GM19372 (cell line): Measurements from ENCODE around the gene ANO2.
"Not testable (repeated sequence)": the region's sequence is repeated elsewhere in the genome, so short reads cannot be mapped to it uniquely, and the experiment has no call there.

ENCODE experiments used
- ATAC-seq: cut with Tn5 transposase; IDR thresholded peaks from one replicate; pipeline ENCODE4 v1.9.1; 2021; ENCODE audit warnings: mild to moderate bottlenecking, low read depth, moderate library complexity; ENCODE audit not compliant: unreplicated experiment

ANO2 gene

GRCh38 chr12:5898874-5899273 lies 46.2 kb downstream of the ANO2 start:
- no peak for ATAC-seq

- no peak for ATAC-seq
Observed at GRCh38 chr12:5889381-5890047, 55.5 kb downstream of the ANO2 start.

GRCh38 chr12:5888816-5889315 lies 56.2 kb downstream of the ANO2 start:
- ATAC-seq: no peak

GRCh38 chr12:5887819-5888218 lies 57.2 kb downstream of the ANO2 start:
- ATAC-seq: not testable (repeated sequence)

- no peak for ATAC-seq
Observed at GRCh38 chr12:5884866-5885265, 60.2 kb downstream of the ANO2 start.

DNA sequence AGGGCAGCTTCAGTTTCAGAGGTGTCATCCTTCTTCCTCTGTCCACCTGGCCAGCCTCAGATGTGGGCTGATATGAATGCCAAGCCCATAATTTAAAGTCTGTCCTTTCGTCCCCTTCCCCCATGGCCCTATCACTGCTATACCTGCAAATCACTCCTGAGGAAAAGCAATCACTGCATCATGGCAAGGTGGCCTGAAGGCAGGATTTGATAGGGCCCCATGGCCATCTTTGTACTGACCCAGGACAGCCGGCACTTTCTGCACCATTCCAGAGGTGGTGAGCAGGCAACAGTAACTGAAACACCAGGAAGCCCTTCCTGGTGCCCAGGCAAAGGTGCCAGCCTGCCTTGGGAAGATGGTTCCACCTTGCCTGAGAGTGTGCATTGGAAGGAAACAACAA lies 60.8 kb downstream of the ANO2 start:
- ATAC-seq: no peak

- ATAC-seq: no peak
Observed at GRCh38 chr12:5882511-5883190, 62.4 kb downstream of the ANO2 start.

GRCh38 chr12:5881666-5882065 lies 63.4 kb downstream of the ANO2 start:
- no peak for ATAC-seq

- no peak for ATAC-seq
Observed at GRCh38 chr12:5881101-5881606, 63.9 kb downstream of the ANO2 start.

DNA sequence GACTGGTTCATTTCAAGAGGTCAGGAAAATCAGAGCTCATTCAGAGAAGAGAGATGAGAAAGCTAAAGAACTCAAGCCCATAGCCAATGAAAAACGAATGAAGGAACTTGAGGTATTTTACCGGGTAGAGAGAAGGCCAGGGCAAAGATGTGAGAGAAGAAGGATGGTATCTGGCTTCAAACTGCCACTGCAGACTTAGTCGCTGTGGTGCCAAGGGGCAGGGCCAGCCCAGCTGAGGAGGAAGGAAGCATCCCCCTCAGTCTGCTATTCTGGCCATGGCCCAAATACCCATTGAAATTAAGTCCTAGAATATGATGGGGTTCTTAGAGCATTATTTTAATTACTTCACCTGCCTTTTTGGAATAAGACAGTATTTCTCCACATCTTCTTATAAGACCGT lies 69.2 kb downstream of the ANO2 start:
- ATAC-seq: no peak

DNA sequence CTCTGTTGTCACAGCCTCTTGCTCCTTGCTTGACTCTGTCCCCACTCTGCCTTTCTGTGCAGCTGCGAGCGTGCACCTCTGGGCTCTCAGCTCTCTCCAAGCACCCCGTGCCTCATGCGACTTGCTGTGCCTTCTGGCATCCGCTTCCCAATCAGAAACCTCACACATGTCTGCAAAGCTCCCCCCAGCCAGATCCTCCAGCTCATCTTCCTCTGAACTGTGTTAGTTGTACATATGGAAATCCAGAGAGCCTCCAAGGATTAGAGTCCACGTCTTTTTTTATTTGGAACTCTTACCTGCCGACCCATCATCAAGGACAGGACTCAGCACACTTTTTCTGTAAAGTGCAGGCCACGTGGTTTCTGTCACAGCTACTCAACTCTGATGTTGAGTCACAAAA lies 70.5 kb downstream of the ANO2 start:
- ATAC-seq: no peak

DNA sequence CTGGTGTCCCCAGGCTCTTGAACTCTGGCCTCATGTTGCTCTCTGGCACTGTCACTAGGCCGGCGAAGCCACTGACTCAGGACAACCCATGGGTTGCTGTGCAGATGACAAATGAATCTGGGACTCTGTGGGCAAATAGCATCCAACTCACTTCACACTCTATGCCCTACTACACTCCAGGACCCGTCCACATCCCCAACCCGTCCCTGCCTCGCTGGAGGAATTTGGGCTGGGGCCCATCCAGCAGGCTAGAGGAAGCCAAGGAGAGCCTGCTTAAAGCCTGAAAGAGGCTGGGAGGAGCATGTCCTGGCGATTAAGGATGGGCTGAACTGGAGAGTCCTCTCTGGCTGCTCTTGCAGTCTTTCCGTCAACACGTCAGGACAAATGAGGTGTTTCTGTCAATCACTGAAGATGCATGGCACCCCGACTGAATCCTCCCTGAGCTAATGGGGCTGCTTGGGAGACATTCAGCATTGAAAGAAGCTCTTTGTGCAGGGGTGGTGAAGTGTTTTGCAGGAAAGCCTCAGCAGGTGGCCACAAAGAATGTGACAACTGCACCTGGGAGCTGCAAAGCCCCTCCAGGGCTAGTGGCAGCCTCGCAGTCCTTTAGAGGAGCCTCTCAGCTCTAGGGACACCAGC lies 71.7 kb downstream of the ANO2 start:
- ATAC-seq: no peak

DNA sequence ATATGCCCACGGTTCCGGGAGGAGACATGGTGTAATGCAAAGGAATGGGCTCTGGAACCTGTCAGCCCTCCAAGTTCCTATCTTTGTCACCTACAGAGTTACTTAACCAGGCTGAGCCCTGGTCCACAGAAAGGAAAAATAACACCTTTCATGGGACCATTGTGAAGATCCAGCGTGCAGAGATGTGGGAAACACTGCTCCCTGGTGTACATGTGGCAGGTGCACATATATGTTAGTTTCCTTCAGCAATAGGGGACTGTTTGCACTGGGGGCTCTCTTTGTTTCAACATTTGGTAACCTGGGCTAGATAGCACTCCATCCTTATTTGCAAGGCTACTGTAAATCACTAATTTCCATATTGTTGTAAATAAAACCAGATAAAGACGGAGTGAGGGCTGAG lies 72.3 kb downstream of the ANO2 start:
- ATAC-seq: no peak

GRCh38 chr12:5871741-5872140 lies 73.3 kb downstream of the ANO2 start:
- ATAC-seq: no peak

DNA sequence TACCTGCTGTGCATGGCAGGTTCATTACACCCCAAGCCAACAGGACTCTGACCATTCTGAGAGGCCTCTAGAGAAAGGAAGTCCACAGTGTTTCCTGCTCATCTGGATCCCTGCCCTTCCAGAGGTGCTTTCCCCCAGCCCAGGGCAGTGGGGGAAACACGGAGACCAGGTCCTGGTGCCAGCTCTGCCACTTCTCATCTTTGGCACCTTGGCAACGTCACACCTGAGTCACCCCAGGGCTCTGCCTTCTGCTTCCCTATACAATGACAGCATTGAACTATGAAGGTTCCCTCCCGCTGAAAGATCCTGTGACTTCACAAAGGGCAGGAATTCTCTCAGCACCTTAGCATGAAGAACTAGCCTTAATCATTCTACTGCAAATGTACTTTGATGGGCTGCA lies 74.9 kb downstream of the ANO2 start:
- ATAC-seq: no peak

- ATAC-seq: no peak
Observed at GRCh38 chr12:5868625-5869295, 76.3 kb downstream of the ANO2 start.

GRCh38 chr12:5865397-5865796 lies 79.7 kb downstream of the ANO2 start:
- no peak for ATAC-seq

GRCh38 chr12:5864972-5865371 lies 80.1 kb downstream of the ANO2 start:
- no peak for ATAC-seq

DNA sequence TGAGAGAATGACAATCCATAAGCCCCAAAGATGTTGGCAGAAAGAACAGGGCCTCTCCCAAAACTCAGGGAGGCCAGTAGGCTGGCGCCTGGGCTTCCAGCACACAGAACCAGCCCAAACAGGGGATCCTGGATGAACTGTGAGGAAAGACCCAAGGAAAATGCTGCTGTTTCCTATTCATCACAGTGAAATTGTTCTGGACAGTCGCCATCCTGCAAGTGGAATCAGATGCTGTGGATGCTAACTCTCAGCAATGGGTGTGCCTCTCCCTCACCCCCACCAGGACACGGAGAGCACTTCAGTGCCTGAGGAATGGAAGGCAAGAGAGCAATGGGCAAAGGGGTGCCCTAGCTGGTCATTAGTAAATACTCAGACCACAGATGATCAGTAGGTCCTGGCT lies 80.8 kb downstream of the ANO2 start:
- ATAC-seq: no peak

GRCh38 chr12:5861416-5861815 lies 83.6 kb downstream of the ANO2 start:
- ATAC-seq: no peak

GRCh38 chr12:5856692-5857091 lies 88.4 kb downstream of the ANO2 start:
- no peak for ATAC-seq
